Measurements from ENCODE around the gene RAB31.

GRCh38 chr18:9810299-9810698, 102.2 kb downstream of the RAB31 start:
- TF ChIP-seq POLR2AphosphoS5 (IDR thresholded peaks at IDR 0.05; ENCODE audit: borderline replicate concordance, low read depth, low read length) (no peak), EZH2 (IDR thresholded peaks at IDR 0.05) (no peak)
